GM19193 (cell line): ENCODE measurements around the gene ZNF418.

Source experiments
- POLR2A ChIP-seq: IDR thresholded peaks from 4 replicates; pipeline ENCODE4 v1.6.1; 2011; ENCODE audit not compliant: insufficient read depth, insufficient read length; ENCODE audit errors: extremely low read depth

Gene ZNF418

GRCh38 chr19:57934820-57935665 is at the start of gene ZNF418:
Gene ZNF418 (minus strand): TSS chr19:57935402. CDS start chr19:57933822, 1,580 bp downstream.
- TF ChIP-seq POLR2A, result peak; percentile 32

DNA sequence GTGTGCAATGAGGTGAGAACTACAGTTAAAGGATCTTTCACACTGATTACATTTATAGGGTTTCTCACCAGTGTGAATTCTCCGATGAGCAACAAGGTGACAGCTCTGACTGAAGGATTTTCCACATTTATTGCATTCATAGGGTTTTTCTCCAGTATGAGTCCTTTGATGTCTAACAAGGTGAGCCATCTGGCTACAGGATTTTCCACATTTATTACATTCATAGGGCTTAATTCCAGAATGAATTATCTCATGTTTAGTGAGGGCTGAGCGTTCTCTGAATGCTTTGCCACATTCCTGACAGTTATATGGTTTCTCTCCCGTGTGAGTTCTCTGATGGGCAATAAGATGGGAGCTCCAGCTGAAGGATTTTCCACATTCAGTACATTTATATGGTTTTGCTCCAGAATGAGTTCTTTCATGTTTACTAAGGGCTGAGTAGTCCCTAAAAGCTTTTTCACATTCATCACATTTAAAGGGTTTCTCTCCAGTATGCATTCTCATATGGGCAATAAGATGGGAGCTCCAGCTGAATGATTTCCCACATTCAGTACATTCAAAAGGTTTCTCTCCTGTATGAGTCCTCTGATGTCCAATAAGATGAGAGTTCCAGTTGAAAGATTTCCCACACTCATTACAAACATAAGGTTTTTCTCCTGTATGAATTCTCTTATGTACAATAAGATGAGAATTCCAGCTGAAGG is 43.5 kb upstream of the ZNF418 start:
- TF ChIP-seq POLR2A, result no peak

DNA sequence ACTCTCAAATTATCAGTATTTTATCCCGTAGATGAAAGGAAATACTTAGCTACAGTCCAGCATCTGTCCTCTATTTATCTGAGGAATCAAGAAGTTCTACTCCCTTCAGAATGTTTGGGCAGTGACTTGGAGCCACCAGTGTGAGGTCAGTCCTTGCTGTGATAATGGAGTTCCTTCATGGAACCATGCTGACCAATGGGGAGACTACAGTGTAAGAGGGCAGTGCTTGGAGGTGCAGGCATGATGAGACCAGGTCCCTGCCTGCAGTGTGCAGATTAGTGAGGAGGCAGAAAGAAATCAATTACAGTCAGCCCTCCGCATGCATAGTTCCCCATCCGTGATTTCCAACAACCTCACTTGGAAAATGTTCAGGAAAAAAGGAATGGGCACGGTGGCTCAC is 39.2 kb upstream of the ZNF418 start, which contains the start of gene C19orf18:
C19orf18 (minus strand) TSS at position 101 of the 400 bp plus-strand sequence. CDS start 102 bp downstream, outside the sequence.
- no peak for TF ChIP-seq POLR2A

GRCh38 chr19:57964761-57965160 is 29.6 kb upstream of the ZNF418 start:
- TF ChIP-seq POLR2A, result no peak

DNA sequence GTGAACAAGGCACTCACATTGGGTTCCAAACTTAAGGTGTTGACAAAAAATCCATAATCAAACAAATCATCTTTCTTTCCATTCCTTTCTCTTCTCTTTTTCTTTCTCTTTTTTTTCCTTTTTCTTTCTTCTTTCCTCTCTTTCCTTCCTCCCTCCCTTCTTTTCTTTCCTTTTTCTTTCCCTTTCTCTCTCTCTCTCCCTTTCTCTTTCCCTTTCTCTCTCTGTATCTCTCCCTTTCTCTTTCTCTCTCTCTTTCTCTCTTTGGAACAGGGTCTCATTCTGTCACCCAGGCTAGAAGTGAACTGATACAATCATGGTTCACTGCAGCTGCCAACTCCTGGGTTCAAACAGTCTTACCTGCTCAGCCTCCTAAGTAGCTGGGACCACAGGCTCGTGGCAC is 26.6 kb upstream of the ZNF418 start:
- no peak for TF ChIP-seq POLR2A

DNA sequence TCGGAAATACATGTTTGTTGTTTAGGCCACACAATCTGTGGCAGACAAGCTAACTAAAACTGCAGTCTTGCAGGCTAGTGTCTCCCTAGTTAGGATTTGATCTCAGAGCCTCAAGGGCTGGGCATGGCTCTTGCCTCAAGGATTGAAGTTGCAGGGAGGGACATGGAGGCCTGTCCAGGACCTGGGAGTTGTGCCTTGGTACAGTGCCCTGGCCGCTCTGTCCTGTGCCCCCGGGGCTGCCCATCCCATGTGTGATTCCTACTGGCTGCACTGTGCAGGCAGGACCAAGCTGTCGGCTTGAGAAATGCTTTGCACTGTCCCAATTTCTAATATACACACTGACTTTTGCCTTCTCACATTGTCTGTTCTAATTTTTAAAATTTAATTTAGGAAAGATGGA is 19.8 kb upstream of the ZNF418 start:
- TF ChIP-seq POLR2A, result no peak

GRCh38 chr19:57949702-57950101 is 14.5 kb upstream of the ZNF418 start:
- TF ChIP-seq POLR2A, result no peak

DNA sequence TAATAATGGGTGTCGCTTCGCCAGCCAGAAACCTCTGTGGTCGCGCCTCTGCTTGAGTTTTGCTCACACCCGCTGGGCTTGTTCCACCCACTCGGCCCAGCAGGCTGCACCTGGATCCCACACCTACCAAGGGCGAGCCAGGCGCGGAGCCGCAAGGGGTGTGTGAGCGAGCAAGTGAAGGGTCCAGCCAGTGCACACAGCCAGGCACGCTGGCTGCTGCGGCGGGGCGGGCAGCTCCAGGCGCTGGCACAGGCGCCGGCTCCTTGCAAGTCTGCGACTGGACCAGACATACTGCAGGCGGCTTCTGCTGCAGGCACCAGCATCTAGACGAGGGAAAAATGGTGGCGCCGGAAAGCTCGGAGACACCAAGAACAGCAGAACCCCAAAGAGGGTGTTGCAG is 14.1 kb upstream of the ZNF418 start:
- no peak for TF ChIP-seq POLR2A

DNA sequence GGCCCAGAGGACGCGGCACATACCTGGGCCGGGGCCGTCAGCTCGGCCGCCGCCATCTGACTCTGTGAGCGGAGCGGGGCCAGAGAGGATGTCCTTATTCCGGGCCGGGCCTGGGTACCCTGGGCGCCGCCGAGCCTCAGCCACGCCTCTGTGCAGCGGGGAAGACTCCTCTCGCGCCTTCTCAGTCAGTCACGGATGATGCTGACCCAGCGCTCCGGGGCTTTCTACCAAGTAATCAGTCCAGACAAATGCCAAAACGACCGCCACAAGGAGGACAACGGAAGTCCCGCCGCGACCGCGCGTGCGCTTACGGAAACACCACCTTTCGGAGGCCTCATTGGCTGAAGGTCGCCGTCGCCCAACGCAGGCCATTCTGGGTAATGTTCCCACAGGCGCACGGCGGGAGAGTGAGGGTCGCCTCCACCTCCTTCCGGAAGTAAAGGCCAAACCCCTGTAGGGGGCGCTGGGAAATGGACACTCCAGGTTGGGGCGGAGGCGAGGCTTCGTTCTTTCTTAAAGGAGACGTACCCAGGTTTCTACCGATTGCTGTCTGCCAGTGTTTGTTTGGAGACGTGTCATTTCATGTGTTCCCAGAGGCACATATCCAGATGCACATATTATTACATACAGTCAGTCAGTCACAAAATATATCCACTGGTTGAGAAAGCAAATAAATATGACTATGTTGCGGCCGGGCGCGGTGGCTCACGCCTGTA is 12.4 kb upstream of the ZNF418 start, which contains the start of gene ZNF256:
ZNF256 (minus strand) TSS at position 288 of the 716 bp plus-strand sequence; CDS start at position 56, 232 bp downstream.
- peak; percentile 63 for TF ChIP-seq POLR2A

GRCh38 chr19:57947088-57947418 is 11.9 kb upstream of the ZNF418 start:
- TF ChIP-seq POLR2A, result no peak

DNA sequence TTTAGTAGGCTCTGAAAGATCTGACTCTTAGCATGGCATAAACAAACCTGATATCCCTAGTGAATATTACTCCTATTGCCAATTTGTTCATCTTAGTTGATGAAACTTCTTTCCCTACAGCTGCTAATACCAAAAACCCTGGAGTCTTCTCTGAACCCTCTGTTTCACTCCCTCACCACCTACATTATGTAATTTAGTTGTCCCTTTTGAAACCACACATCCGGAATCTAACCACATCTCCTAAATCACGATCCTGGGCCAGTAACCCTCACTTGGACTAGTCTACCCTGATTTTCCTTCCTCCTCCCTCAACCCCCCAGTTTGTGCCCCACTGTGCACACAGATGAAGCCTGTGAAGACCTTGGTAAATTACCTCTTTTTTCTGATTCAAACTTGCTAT is 11.1 kb upstream of the ZNF418 start:
- TF ChIP-seq POLR2A, result no peak

GRCh38 chr19:57941593-57941992 is 6.4 kb upstream of the ZNF418 start:
- no peak for TF ChIP-seq POLR2A

GRCh38 chr19:57935731-57936130 is 529 bp upstream of the ZNF418 start:
- TF ChIP-seq POLR2A, result no peak

DNA sequence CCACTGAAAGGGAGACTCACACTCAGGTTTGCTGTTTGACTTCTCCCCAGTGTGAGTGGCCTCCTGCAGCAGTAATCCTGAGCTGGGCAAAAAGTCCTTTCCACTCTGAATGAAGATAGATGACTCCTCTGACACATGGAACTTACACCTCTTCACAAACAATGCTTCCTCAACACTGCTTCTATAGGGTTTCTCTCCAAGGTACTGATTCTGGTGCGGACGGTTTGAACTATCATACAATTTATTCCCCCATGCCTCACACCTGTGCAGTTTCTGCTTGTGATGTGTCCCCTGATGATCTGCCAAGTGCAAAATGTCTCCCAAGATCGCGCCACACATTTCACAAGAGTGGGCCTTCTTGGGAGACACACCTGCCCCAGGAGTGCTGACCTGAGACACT is 7.6 kb downstream of the ZNF418 start:
- no peak for TF ChIP-seq POLR2A
